NT2/D1 (cell line): ENCODE measurements around the gene PTER.

Experiments used
- SUZ12 ChIP-seq: IDR thresholded peaks from 2 replicates; pipeline ENCODE4 v1.6.1; 2011; ENCODE audit not compliant: insufficient read length, insufficient read depth; ENCODE audit errors: extremely low read depth
- YY1 ChIP-seq: IDR thresholded peaks from 2 replicates; pipeline ENCODE4 v1.6.1; 2011; ENCODE audit not compliant: insufficient read length, insufficient read depth
- ZNF274 ChIP-seq: IDR thresholded peaks from 2 replicates; pipeline ENCODE4 v1.6.1; 2011; ENCODE audit warnings: mild to moderate bottlenecking, low read depth, low read length

- TF ChIP-seq SUZ12 (no peak), YY1 (no peak), ZNF274 (no peak)
These were observed 68.4 kb downstream of the PTER start for GRCh38 chr10:16505161-16505560.
